ENCODE results near the gene AKAP14.
"Not testable (repeated sequence)": the region's sequence is repeated elsewhere in the genome, so short reads cannot be mapped to it uniquely, and the experiment has no call there.

Gene AKAP14

GRCh38 chrX:119895843-119896326 lies at the start of gene AKAP14:
Gene AKAP14, plus strand, starts transcription at chrX:119895893. Its CDS starts 7,331 bp downstream, at chrX:119903224.
- FAIRE-seq (no peak), DNase-seq (ENCODE audit: insufficient read length, low spot score) (no peak)
- TF ChIP-seq POLR2A (IDR thresholded peaks at IDR 0.05; ENCODE audit: low read depth, low read length): no peak

DNA sequence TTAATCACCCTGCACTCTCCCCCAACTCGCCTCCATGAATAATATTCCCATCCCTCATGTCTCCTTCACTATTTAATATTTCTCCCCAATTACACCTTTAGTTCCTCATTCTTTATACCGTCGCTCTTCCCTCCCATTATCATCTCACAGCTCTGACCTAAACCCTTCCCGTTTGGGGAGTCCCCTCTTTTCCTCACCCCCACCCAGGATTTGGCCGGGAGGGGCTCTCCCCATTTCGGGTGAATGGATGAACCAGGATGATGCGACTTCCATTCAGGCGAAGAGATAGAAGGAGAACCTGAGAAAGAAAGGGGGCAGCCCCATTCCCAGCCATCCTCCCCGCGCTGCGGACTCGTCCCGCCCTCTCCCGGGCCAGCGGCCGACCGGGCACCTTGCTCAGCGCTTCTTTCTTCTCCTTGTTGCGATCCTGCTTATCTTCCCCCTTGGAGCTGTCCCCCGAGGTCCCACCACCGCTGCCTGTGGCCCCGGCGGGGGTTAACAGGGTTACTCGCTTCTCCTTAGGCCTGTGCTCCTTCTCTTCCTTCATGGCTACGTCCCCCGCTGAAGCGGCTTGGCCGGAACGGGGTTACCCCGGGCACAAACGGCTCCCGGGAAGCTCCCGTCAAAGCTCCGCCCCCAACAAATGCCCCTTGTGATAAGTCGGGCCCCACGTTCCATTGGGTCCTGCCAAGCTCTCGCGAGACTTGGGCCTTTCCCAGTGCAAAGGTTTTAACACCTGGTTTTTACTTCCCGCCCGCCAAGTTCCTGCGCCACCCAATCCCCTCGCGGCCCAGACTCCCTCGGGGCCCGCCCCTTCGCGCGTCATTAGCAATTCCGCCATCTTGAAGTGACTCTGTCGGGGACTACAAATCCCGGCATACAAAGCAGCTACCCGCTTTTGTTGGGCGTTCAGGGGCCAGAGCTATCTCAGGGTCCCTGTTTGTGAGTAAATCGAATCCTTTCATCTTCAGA lies 43.0 kb upstream of the AKAP14 start, which contains the start of gene UPF3B:
Gene UPF3B, minus strand, starts transcription at position 582 of the 972 bp plus-strand sequence. Its CDS starts 35 bp downstream, at position 547.
- peak; percentile 83 for DNase-seq (ENCODE audit: insufficient read length, low spot score)
- TF ChIP-seq POLR2A (IDR thresholded peaks at IDR 0.05; ENCODE audit: low read depth, low read length): peak; percentile 52; the same call in 1 of the 2 replicates
- peak; percentile 95 for FAIRE-seq

- no peak for DNase-seq (ENCODE audit: insufficient read length, low spot score)
- no peak for TF ChIP-seq POLR2A (IDR thresholded peaks at IDR 0.05; ENCODE audit: low read depth, low read length)
- FAIRE-seq: no peak
Observed at GRCh38 chrX:119853444-119853843, 42.2 kb upstream of the AKAP14 start.

GRCh38 chrX:119870626-119871131 lies 25.0 kb upstream of the AKAP14 start:
- FAIRE-seq: no peak
- DNase-seq (ENCODE audit: insufficient read length, low spot score): no peak
- TF ChIP-seq POLR2A (IDR thresholded peaks at IDR 0.05; ENCODE audit: low read depth, low read length): no peak

GRCh38 chrX:119871245-119871598 lies 24.5 kb upstream of the AKAP14 start:
- FAIRE-seq (no peak), DNase-seq (ENCODE audit: insufficient read length, low spot score) (no peak)
- TF ChIP-seq POLR2A (IDR thresholded peaks at IDR 0.05; ENCODE audit: low read depth, low read length): no peak

- DNase-seq (ENCODE audit: insufficient read length, low spot score): peak; percentile 63
- TF ChIP-seq POLR2A (IDR thresholded peaks at IDR 0.05; ENCODE audit: low read depth, low read length): peak; percentile 86
- FAIRE-seq: peak; percentile 75
Observed at GRCh38 chrX:119871599-119872395, 23.9 kb upstream of the AKAP14 start, which contains the start of the genes NDUFA1 and RNF113A. Gene NDUFA1, plus strand, starts transcription at chrX:119871832. Its CDS starts 80 bp downstream, at chrX:119871912. Gene RNF113A, minus strand, starts transcription at chrX:119871733. Its CDS starts 120 bp downstream, at chrX:119871613.

- no peak for FAIRE-seq
- no peak for TF ChIP-seq POLR2A (IDR thresholded peaks at IDR 0.05; ENCODE audit: low read depth, low read length)
- no peak for DNase-seq (ENCODE audit: insufficient read length, low spot score)
Observed at GRCh38 chrX:119878740-119879139, 17.0 kb upstream of the AKAP14 start.

DNA sequence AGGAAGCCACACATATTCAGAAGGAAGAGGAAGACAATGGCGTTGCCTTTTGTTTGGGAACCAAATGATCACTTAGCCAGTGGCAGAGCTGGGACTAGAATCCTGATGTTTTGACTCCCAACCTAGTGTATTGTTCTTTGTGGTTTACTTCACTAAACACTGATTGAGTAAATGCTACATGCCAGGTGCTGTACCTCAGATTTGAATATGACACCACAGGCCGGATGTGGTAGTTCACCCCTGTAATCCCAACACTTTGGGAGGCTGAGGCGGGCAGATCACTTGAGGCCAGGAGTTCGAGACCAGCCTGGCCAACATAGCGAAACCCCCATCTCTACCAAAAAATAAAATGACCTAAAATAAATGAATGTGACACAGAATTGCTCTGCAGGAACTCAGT lies 15.6 kb upstream of the AKAP14 start:
- TF ChIP-seq POLR2A (IDR thresholded peaks at IDR 0.05; ENCODE audit: low read depth, low read length): no peak
- no peak for FAIRE-seq
- DNase-seq (ENCODE audit: insufficient read length, low spot score): no peak

- FAIRE-seq: peak; percentile 85
- DNase-seq (ENCODE audit: insufficient read length, low spot score): peak; percentile 54
Observed at GRCh38 chrX:119880552-119881437, 14.9 kb upstream of the AKAP14 start.

DNA sequence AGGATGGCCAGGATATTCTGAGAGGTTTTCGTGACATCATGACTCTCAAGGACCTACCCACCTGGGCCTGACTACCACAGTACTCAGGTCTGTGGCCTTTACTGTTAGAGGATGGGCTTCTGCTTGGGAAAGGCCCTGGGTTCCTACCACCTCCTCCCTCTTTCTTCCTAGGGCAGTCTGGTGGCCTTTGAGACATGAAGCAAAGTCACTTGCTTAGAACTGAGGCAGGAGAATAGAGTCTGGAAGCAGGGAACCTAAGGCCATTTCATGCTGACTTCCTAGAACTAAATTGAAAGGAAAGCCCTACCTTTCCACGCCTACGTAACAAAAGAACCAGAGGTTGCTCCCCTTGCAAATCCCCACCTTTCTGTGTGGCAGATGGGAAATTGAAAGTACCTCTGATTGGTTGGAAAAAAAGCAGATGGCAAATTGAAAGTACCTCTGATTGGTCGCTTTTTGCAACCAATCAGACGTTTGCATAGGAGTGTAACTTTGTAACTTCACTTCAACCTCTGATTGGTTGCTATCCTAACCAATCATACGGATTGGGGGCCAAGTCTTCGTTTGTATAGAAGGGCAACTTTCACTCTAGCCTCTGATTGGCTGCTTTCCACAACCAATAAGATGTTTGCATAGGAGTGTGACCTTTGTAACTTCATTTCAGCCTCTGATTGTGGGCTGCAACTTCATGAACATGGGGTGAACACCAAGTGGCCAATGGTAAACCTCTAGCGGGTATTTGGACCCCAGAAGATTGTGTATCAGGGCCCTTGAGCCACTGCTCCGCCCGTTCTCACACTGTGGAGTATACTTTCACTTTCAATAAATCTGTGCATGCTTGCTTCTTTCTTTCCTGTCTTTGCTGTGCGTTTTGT lies 9.9 kb upstream of the AKAP14 start:
- no peak for DNase-seq (ENCODE audit: insufficient read length, low spot score)
- no peak for TF ChIP-seq POLR2A (IDR thresholded peaks at IDR 0.05; ENCODE audit: low read depth, low read length)
- FAIRE-seq: no peak

More at GRCh38 chrX:119880552-119881437, 14.9 kb upstream of the AKAP14 start:
- no peak for TF ChIP-seq POLR2A (IDR thresholded peaks at IDR 0.05; ENCODE audit: low read depth, low read length)

- DNase-seq (ENCODE audit: insufficient read length, low spot score) (no peak), FAIRE-seq (no peak)
- no peak for TF ChIP-seq POLR2A (IDR thresholded peaks at IDR 0.05; ENCODE audit: low read depth, low read length)
Observed at GRCh38 chrX:119887721-119888425, 7.8 kb upstream of the AKAP14 start.

DNA sequence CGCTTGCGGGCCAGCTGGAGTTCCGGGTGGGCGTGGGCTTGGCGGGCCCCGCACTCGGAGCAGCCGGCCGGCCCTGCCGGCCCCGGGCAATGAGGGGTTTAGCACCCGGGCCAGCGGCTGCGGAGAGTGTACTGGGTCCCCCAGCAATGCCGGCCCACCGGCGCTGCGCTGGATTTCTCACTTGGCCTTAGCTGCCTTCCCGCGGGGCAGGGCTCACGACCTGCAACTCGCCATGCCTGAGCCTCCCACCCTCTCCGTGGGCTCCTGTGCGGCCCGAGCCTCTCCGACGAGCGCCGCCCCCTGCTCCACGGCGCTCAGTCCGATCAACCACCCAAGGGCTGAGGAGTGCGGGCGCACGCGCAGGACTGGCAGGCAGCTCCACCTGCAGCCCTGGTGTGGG lies 5.1 kb upstream of the AKAP14 start:
- DNase-seq (ENCODE audit: insufficient read length, low spot score); FAIRE-seq: not testable (repeated sequence)

- DNase-seq (ENCODE audit: insufficient read length, low spot score); FAIRE-seq: not testable (repeated sequence)
Observed at GRCh38 chrX:119891961-119892692, 3.6 kb upstream of the AKAP14 start.
